ENCODE data around the gene SLC9A7.

Gene SLC9A7

DNA sequence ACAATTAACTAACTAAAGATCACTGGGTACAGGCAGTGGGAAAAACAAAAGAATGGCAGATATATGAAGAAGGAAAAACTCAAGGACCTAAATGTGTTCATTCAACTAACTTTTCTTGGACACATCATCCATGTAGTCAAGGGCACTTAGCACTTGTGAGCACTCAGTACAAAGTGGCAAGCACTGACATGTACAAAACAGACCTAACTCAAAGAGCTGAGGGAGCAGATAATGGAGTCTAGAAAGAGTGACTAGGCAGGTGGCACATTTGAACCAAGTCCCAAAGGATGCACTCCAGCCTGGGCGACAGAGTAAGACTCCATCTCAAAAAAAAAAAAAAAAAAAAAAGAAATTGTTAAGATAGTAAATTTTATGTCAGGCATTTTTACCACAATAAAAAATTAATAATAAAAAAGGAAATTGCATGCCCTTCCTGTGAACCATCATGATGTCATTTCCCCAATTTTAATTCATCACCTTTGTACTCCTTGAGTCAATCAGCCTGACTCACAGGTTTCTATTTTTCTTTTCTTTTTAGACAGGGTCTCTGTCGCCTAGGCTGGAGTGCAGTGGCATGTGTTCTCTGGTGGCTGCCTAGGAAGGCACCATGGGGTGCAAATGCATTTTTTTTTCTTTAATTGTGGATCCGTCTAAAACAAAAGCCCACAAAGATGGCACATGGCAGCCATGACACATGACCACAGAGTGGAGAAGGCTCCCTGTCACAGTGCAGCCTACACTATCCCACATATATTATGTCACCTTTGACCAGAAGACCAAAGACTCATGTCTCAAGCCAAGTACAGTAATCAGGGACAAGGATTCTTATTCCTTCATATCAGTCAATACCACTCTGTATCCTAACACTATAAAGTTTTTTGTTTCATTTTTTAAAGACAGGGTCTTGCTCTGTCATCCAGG is 93.4 kb downstream of the SLC9A7 start:
- DNase-seq (ENCODE audit: low read depth): peak; percentile 50

DNA sequence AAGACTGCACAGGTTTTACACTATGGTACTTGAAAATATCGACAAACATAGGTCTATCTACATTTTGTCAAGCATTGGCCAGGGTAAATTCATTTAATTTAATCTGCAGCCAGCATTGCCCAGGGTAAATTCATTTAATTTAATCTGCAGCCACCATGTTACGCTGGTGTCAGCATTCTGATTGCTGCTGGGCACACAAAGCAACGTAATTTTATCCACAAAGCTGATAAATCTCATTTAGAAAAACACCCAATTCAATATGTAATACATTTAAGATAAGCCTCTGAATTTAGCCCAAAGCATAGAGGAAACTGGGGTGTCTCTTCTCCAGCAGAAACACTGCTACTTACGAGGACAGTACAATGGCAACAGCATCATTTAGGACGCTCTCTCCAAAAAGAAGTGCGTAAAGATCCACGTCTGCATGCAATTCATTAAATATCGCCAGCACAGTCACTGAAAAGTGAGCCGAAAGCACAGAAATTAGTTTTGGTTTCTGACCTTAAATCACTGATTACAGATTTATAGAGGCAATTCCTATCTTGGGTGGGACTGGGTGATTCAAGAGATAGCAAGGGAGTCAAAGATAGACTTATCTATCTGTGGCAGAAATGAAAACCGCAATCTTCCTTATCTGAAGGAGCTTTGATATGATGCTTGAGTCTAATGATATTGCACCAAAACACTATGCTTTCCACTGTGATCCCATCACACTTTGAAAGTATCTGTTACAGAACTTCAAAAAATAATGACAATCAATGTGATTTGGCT is 96.5 kb downstream of the SLC9A7 start:
- no peak overlapping the region for H3K4me3 ChIP-seq (ENCODE audit: control insufficient read depth, low read depth, low read length)
- DNase-seq (ENCODE audit: low read depth): no peak
- TF ChIP-seq, protein P1, sequence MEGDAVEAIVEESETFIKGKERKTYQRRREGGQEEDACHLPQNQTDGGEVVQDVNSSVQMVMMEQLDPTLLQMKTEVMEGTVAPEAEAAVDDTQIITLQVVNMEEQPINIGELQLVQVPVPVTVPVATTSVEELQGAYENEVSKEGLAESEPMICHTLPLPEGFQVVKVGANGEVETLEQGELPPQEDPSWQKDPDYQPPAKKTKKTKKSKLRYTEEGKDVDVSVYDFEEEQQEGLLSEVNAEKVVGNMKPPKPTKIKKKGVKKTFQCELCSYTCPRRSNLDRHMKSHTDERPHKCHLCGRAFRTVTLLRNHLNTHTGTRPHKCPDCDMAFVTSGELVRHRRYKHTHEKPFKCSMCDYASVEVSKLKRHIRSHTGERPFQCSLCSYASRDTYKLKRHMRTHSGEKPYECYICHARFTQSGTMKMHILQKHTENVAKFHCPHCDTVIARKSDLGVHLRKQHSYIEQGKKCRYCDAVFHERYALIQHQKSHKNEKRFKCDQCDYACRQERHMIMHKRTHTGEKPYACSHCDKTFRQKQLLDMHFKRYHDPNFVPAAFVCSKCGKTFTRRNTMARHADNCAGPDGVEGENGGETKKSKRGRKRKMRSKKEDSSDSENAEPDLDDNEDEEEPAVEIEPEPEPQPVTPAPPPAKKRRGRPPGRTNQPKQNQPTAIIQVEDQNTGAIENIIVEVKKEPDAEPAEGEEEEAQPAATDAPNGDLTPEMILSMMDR (conservative IDR thresholded peaks at IDR 0.05; ENCODE audit: control insufficient read depth, insufficient read depth, low read depth, low read length): no peak

More for the DNA sequence above, 93.4 kb downstream of the SLC9A7 start:
- no peak overlapping the region for H3K4me3 ChIP-seq (ENCODE audit: control insufficient read depth, low read depth, low read length)
- TF ChIP-seq, protein P1 (conservative IDR thresholded peaks at IDR 0.05; ENCODE audit: control insufficient read depth, insufficient read depth, low read depth, low read length): no peak

DNA sequence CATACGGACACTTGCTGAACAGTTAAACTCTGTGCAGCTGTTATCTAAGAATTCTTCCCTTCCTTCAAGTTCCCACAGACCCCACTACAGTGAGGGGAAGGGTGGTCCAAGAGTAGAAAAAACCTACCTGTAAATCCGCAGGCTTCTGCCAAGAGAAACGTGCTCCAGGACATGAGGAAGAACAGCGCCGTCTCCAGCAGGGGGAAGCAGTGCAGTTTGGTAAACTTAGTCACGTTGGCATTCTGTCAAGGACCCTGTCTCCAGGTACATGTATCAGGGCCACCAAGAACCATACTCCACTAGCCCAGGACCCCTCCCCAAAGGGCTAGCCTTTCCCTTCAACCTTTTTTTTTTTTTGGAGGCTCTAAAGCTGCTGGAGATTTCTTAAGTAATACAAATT is 105.4 kb downstream of the SLC9A7 start:
- TF ChIP-seq, protein P1 (conservative IDR thresholded peaks at IDR 0.05; ENCODE audit: control insufficient read depth, insufficient read depth, low read depth, low read length): peak; percentile 17
- DNase-seq (ENCODE audit: low read depth): no peak
- H3K4me3 ChIP-seq (ENCODE audit: control insufficient read depth, low read depth, low read length): no peak overlapping the region

DNA sequence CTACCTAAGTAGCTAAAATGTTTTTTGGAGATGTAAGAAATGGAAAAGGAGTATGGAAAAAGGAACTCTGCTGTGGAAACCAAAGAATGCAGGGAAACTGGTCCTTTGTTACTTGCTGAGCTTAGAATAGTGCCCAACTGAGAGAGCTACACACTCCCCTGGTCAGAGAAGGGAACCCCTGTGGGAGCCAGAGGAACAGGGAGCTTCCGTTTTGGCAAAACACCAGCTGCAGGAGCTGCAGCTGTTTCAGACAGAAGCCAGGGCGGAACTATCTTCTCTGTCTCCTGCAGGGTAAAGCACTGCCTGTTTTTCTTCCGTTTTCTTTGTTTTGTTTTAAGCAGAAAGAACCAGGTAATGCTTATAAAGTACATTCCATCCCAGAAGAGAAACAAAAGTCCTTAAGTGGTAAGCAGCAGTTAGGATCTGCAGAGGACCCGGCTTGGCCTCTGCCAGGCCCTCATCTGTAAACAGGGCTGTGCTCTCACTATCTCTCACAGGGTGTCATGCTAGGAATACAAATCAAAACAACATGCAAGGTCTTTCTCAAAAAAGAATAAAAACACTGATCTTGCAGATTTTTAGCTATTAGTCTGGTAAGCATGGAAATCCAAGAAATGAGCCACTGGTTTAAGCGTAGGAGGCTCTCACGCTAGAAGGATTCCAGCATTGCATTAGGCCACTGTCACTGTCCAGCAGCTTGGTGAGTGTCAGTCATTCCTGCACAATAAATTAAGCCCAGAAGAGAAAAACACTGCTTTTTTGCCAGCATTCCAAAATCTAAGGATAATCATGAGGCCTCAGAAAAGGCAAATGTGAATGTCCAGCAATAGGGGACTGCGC is 109.3 kb downstream of the SLC9A7 start:
- no peak for DNase-seq (ENCODE audit: low read depth)
- H3K4me3 ChIP-seq (ENCODE audit: control insufficient read depth, low read depth, low read length): no peak overlapping the region

DNA sequence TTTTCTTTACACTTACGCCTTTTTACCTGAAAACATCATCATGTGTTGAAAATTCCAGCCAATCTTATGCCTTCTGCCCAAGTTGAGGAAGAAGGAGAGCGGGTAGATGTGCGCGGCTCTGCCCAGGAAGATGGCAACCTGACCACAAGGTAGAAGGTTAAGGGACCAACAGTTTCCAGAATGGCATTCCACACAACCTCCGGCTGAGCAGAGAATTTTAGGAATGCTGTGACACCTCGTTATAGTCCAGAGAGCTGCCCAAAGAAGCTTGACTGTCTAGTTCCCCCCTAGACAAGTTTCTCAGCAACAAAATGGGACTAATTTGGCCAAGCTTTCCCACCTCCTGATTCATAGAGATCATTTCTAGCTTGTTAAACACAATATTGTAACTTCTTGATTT is 110.3 kb downstream of the SLC9A7 start:
- DNase-seq (ENCODE audit: low read depth): no peak

More for the DNA sequence above, 109.3 kb downstream of the SLC9A7 start:
- TF ChIP-seq, protein P1 (conservative IDR thresholded peaks at IDR 0.05; ENCODE audit: control insufficient read depth, insufficient read depth, low read depth, low read length): no peak

More for the DNA sequence above, 110.3 kb downstream of the SLC9A7 start:
- TF ChIP-seq, protein P1 (conservative IDR thresholded peaks at IDR 0.05; ENCODE audit: control insufficient read depth, insufficient read depth, low read depth, low read length): no peak
- H3K4me3 ChIP-seq (ENCODE audit: control insufficient read depth, low read depth, low read length): no peak overlapping the region
